Measurements from ENCODE around the gene CDH12. TPM values are rescaled to one million over a fixed set of nuclear protein-coding genes. Genes with fewer than 3 reads are reported as not detected.

Gene CDH12
- total RNA-seq, 1 donor from 2014 or later = not detected

- H3K36me3 ChIP-seq = no peaks in the 10 kb centered on the region
- no peak for TF ChIP-seq CTCF (IDR thresholded peaks at IDR 0.05)
- no peak for TF ChIP-seq POLR2A (IDR thresholded peaks at IDR 0.05)
- TF ChIP-seq POLR2AphosphoS5 (IDR thresholded peaks at IDR 0.05; ENCODE audit: insufficient read depth in 1 of 2, low read depth in 1 of 2) = no peak
- H3K27me3 ChIP-seq = no peaks in the 10 kb centered on the region
- no peaks in the 10 kb centered on the region for H3K9me3 ChIP-seq
- intact Hi-C loops (cut with DNase I) = no loop called here
- DNase-seq (ENCODE audit: extremely low spot score in 2 of 2) = no peak
- H3K27ac ChIP-seq = no peak overlapping the region
- H3K4me3 ChIP-seq = no peak overlapping the region
- no peaks in the 10 kb centered on the region for H3K4me1 ChIP-seq
Measured at GRCh38 chr5:22473886-22474285, 379.3 kb downstream of the CDH12 start.

- DNase-seq (ENCODE audit: extremely low spot score in 2 of 2) = no peak
- no peaks in the 10 kb centered on the region for H3K4me1 ChIP-seq
- H3K27me3 ChIP-seq = no peaks in the 10 kb centered on the region
- H3K9me3 ChIP-seq = no peaks in the 10 kb centered on the region
- intact Hi-C loops (cut with DNase I) = no loop called here
- no peak overlapping the region for H3K4me3 ChIP-seq
- H3K36me3 ChIP-seq = no peaks in the 10 kb centered on the region
- TF ChIP-seq POLR2AphosphoS5 (IDR thresholded peaks at IDR 0.05; ENCODE audit: insufficient read depth in 1 of 2, low read depth in 1 of 2) (no peak), POLR2A (IDR thresholded peaks at IDR 0.05) (no peak), CTCF (IDR thresholded peaks at IDR 0.05) (no peak)
- no peak overlapping the region for H3K27ac ChIP-seq
Measured at GRCh38 chr5:22471154-22471553, 382.0 kb downstream of the CDH12 start.

GRCh38 chr5:22470408-22470807 lies 382.7 kb downstream of the CDH12 start:
- Histone ChIP-seq H3K36me3 (no peaks in the 10 kb centered on the region), H3K9me3 (no peaks in the 10 kb centered on the region), H3K27ac (no peak overlapping the region), H3K4me1 (no peaks in the 10 kb centered on the region), H3K27me3 (no peaks in the 10 kb centered on the region), H3K4me3 (no peak overlapping the region)
- intact Hi-C loops (cut with DNase I) = no loop called here
- no peak for DNase-seq (ENCODE audit: extremely low spot score in 2 of 2)
- TF ChIP-seq POLR2A (IDR thresholded peaks at IDR 0.05) = no peak
- TF ChIP-seq POLR2AphosphoS5 (IDR thresholded peaks at IDR 0.05; ENCODE audit: insufficient read depth in 1 of 2, low read depth in 1 of 2) = no peak
- no peak for TF ChIP-seq CTCF (IDR thresholded peaks at IDR 0.05)

GRCh38 chr5:22465616-22466015 lies 387.5 kb downstream of the CDH12 start:
- TF ChIP-seq POLR2AphosphoS5 (IDR thresholded peaks at IDR 0.05; ENCODE audit: insufficient read depth in 1 of 2, low read depth in 1 of 2) (no peak), CTCF (IDR thresholded peaks at IDR 0.05) (no peak), POLR2A (IDR thresholded peaks at IDR 0.05) (no peak)
- no peak overlapping the region for H3K27ac ChIP-seq
- H3K27me3 ChIP-seq = no peaks in the 10 kb centered on the region
- no peak for DNase-seq (ENCODE audit: extremely low spot score in 2 of 2)
- no peaks in the 10 kb centered on the region for H3K4me1 ChIP-seq
- H3K4me3 ChIP-seq = no peak overlapping the region
- no peaks in the 10 kb centered on the region for H3K36me3 ChIP-seq
- intact Hi-C loops (cut with DNase I) = no loop called here
- H3K9me3 ChIP-seq = no peaks in the 10 kb centered on the region

- Histone ChIP-seq H3K27me3 (no peaks in the 10 kb centered on the region), H3K4me3 (no peak overlapping the region), H3K9me3 (no peaks in the 10 kb centered on the region), H3K36me3 (no peaks in the 10 kb centered on the region), H3K27ac (no peak overlapping the region), H3K4me1 (no peaks in the 10 kb centered on the region)
- no peak for DNase-seq (ENCODE audit: extremely low spot score in 2 of 2)
- intact Hi-C loops (cut with DNase I) = no loop called here
- TF ChIP-seq POLR2AphosphoS5 (IDR thresholded peaks at IDR 0.05; ENCODE audit: insufficient read depth in 1 of 2, low read depth in 1 of 2) (no peak), CTCF (IDR thresholded peaks at IDR 0.05) (no peak), POLR2A (IDR thresholded peaks at IDR 0.05) (no peak)
Measured at GRCh38 chr5:22465177-22465576, 388.0 kb downstream of the CDH12 start.

All from vagina (tissue), 2 donors.